Measurements from ENCODE around the gene MUC20. TPM values are rescaled to one million over a fixed set of nuclear protein-coding genes. Genes with fewer than 3 reads are reported as not detected.
A peak's percentile ranks its signal among the peaks of the same experiment; 100 is the strongest.
"Not testable (repeated sequence)": the region's sequence is repeated elsewhere in the genome, so short reads cannot be mapped to it uniquely, and the experiment has no call there.

The MUC20 gene, protein sequence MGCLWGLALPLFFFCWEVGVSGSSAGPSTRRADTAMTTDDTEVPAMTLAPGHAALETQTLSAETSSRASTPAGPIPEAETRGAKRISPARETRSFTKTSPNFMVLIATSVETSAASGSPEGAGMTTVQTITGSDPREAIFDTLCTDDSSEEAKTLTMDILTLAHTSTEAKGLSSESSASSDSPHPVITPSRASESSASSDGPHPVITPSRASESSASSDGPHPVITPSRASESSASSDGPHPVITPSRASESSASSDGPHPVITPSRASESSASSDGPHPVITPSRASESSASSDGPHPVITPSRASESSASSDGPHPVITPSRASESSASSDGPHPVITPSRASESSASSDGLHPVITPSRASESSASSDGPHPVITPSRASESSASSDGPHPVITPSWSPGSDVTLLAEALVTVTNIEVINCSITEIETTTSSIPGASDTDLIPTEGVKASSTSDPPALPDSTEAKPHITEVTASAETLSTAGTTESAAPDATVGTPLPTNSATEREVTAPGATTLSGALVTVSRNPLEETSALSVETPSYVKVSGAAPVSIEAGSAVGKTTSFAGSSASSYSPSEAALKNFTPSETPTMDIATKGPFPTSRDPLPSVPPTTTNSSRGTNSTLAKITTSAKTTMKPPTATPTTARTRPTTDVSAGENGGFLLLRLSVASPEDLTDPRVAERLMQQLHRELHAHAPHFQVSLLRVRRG
- total RNA-seq: 10 to 100 TPM in 4 of 5 experiments, 1 to 10 TPM in 1; 7.9 to 17.8 (median 13.2) TPM
- under 1 TPM; 0.66 to 0.97 TPM for polyA plus RNA-seq
- 6.3 reads per million, percentile 28 among the genes with 10 or more reads in this experiment for total RNA-seq

DNA sequence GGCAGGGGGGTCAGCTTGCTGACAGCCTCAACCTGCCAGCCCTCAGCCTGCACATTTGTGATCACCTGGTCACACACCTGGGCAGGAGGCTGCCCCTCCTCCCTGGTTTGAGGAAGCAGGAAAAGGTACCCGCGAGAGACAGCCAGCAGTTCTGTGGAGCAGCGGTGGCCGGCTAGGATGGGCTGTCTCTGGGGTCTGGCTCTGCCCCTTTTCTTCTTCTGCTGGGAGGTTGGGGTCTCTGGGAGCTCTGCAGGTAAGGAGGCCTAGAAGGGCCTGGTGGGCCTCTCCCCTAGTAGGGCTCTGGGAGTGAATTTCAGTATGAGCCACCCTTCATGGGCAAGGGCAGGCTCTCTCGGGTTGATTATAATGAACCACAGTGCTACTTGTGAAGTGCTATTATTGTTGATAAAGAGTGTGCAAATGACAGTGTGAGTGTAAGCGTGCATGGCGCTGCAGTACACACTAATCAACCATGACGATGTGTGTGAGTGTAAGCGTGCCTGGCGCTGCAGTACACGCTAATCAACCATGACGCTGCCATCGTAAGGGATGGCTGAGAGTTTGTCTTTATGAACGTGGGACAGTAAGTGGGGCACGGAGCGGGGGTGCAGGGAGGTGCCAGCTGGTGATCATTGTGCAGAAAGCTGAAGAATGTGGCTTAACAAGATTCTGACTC, at the start of gene MUC20:
Gene MUC20 (plus strand): TSS at position 148 of the 676 bp plus-strand sequence. CDS start 30 bp downstream, at position 178.
- ATAC-seq; H3K4me1 Mint-ChIP-seq; CTCF ChIA-PET; H3K27me3 Mint-ChIP-seq; H3K4me3 Mint-ChIP-seq; intact Hi-C loops (cut with micrococcal nuclease); POLR2A ChIA-PET; H3K4me3 ChIP-seq (ENCODE audit: low read length); H3K9me3 ChIP-seq (ENCODE audit: control insufficient read depth in 2 of 3, low read length in 3 of 3); H3K27ac ChIP-seq (ENCODE audit: low read depth, low read length); H3K4me1 ChIP-seq (ENCODE audit: control insufficient read depth in 2 of 2, insufficient read depth in 2 of 2, low read length in 2 of 2); H3K27me3 ChIP-seq (ENCODE audit: control insufficient read depth in 2 of 2, insufficient read depth in 2 of 2, low read length in 2 of 2); H3K9me3 Mint-ChIP-seq; H3K36me3 ChIP-seq (ENCODE audit: control insufficient read depth in 2 of 3, insufficient read depth in 3 of 3, low read length in 3 of 3); DNase-seq: not testable (repeated sequence)
- peaks cover 0 to 13% (median 2%) of the 10 kb centered on the region in 5 donors for H3K36me3 Mint-ChIP-seq
- H3K27ac Mint-ChIP-seq: peak within 1 kb of the TSS in 2 of 9 donors; percentile 6 to 27

DNA sequence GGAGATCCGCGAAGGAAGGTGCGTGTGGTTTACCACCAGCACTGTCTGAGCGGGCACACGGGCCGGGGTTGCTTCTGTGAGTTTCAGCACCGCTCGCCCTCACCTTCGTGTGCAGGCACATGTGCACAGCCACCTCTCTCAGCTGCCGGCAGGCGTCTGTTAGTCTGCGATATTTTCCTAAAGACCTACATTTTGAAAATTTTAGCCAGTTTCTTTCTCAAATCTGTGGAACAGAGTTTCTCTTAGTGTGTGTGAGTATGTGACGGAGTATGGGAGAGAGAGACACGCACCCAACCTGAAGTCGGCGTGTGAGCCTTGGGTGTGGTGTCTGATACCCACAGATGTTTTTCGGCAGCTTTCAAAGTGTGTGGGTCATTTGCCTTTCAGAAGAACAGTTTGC, 49.5 kb upstream of the MUC20 start:
- H3K27me3 Mint-ChIP-seq; H3K27me3 ChIP-seq (ENCODE audit: control insufficient read depth in 2 of 2, insufficient read depth in 2 of 2, low read length in 2 of 2); H3K9me3 Mint-ChIP-seq; H3K4me1 Mint-ChIP-seq; POLR2A ChIA-PET; H3K27ac Mint-ChIP-seq; DNase-seq; H3K9me3 ChIP-seq (ENCODE audit: control insufficient read depth in 2 of 3, low read length in 3 of 3); H3K4me1 ChIP-seq (ENCODE audit: control insufficient read depth in 2 of 2, insufficient read depth in 2 of 2, low read length in 2 of 2); ATAC-seq; H3K4me3 ChIP-seq (ENCODE audit: low read length); H3K27ac ChIP-seq (ENCODE audit: low read depth, low read length); CTCF ChIA-PET; H3K4me3 Mint-ChIP-seq: not testable (repeated sequence)
- peaks cover 3 to 19% (median 7%) of the 10 kb centered on the region in 3 experiments for H3K36me3 ChIP-seq (ENCODE audit: control insufficient read depth in 2 of 3, insufficient read depth in 3 of 3, low read length in 3 of 3)
- intact Hi-C loops (cut with micrococcal nuclease): loop anchor here in 1 of 2 donors (5.0 kb wide), 1 partner anchor 301 kb away; no protein-coding TSS in a partner anchor
- H3K36me3 Mint-ChIP-seq: peaks cover 0 to 25% (median 7%) of the 10 kb centered on the region in 5 donors

DNA sequence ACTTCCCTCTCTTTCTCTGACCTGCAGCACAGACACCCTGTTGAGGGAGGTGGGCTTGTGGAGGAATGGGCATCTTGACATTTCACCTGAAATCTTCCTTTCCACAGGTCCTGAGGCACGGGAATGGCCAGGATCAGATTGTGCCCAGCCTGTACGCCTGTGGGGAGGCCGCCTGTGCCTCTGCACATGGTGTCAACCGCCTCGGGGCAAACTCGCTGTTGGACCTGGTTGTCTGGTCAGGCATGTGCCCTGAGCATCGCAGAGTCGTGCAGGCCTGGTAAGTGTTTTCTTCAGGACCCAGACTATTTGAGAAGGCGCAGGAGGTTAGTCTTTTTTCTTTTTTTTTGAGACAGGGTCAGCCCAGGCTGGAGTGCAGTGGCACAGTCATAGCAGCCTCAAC, 47.1 kb upstream of the MUC20 start:
- CTCF ChIA-PET; H3K27ac ChIP-seq (ENCODE audit: low read depth, low read length); ATAC-seq; H3K4me1 Mint-ChIP-seq; H3K9me3 ChIP-seq (ENCODE audit: control insufficient read depth in 2 of 3, low read length in 3 of 3); H3K4me3 ChIP-seq (ENCODE audit: low read length); H3K27me3 ChIP-seq (ENCODE audit: control insufficient read depth in 2 of 2, insufficient read depth in 2 of 2, low read length in 2 of 2); H3K27ac Mint-ChIP-seq; DNase-seq; POLR2A ChIA-PET; H3K27me3 Mint-ChIP-seq; H3K4me3 Mint-ChIP-seq; H3K9me3 Mint-ChIP-seq; H3K4me1 ChIP-seq (ENCODE audit: control insufficient read depth in 2 of 2, insufficient read depth in 2 of 2, low read length in 2 of 2): not testable (repeated sequence)
- intact Hi-C loops (cut with micrococcal nuclease): loop anchor here in 1 of 2 donors (5.0 kb wide), 1 partner anchor 299 kb away; no protein-coding TSS in a partner anchor
- peaks cover 3 to 29% (median 11%) of the 10 kb centered on the region in 3 experiments for H3K36me3 ChIP-seq (ENCODE audit: control insufficient read depth in 2 of 3, insufficient read depth in 3 of 3, low read length in 3 of 3)
- H3K36me3 Mint-ChIP-seq: peaks cover 0 to 28% (median 8%) of the 10 kb centered on the region in 5 donors

DNA sequence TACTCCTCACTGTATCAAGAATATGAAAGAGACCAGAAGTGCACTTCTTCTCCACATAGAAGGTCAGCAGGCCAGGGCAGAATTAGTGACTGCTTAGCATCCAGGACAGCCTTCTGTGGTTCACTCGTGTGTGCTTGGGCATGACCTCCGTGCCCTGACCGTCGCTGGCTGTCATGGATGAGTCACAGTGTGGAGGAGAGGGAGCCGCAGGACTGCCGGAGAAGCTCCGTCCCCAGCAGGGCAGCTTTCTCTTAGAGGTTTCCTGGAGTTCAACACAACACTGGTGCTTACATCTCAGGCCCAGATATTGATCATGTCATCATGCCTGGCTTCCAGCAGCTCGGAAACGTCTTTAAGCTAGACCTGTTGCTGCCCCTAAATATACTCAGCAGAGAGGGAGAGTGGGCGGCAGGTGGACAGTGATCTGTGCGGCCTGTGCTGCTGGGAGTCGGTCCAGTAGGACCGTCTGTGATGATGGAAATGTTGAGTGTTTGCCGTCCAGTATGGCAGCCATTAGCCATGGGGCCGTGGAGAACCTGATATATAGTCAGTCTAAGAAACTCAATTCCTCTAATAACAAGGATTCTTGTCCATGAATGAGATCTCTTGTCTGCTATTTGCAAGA, 42.3 kb upstream of the MUC20 start:
- H3K9me3 Mint-ChIP-seq; H3K9me3 ChIP-seq (ENCODE audit: control insufficient read depth in 2 of 3, low read length in 3 of 3); H3K27ac ChIP-seq (ENCODE audit: low read depth, low read length); H3K4me3 ChIP-seq (ENCODE audit: low read length); H3K27ac Mint-ChIP-seq; DNase-seq; intact Hi-C loops (cut with micrococcal nuclease); ATAC-seq; H3K4me3 Mint-ChIP-seq; H3K4me1 ChIP-seq (ENCODE audit: control insufficient read depth in 2 of 2, insufficient read depth in 2 of 2, low read length in 2 of 2); CTCF ChIA-PET; H3K27me3 ChIP-seq (ENCODE audit: control insufficient read depth in 2 of 2, insufficient read depth in 2 of 2, low read length in 2 of 2); H3K27me3 Mint-ChIP-seq; POLR2A ChIA-PET; H3K4me1 Mint-ChIP-seq: not testable (repeated sequence)
- peaks cover 2 to 28% (median 12%) of the 10 kb centered on the region in 5 donors for H3K36me3 Mint-ChIP-seq
- H3K36me3 ChIP-seq (ENCODE audit: control insufficient read depth in 2 of 3, insufficient read depth in 3 of 3, low read length in 3 of 3): peaks cover 3 to 29% (median 11%) of the 10 kb centered on the region in 3 experiments

DNA sequence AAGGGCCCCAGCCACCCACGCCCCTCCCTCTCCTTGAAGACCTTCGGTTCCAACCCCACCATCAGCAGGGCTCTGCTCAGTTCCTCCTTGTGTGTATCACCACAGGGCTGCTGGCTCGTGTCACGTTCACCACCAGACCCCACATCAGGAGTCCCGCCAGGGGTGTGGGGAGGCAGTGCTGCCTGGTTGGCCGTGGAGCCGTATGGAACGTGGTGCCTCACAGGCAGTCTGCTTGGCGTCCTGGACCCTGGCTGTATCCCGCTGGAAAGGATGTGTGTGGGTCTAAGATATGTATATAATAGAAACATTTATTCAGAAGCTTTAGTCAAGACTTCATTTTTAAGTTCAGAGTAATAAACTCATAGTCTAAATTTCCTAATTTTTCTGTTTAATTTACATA, 40.1 kb upstream of the MUC20 start:
- ATAC-seq; H3K27ac Mint-ChIP-seq; intact Hi-C loops (cut with micrococcal nuclease); H3K9me3 ChIP-seq (ENCODE audit: control insufficient read depth in 2 of 3, low read length in 3 of 3); POLR2A ChIA-PET; H3K4me1 Mint-ChIP-seq; H3K27me3 ChIP-seq (ENCODE audit: control insufficient read depth in 2 of 2, insufficient read depth in 2 of 2, low read length in 2 of 2); H3K4me3 Mint-ChIP-seq; H3K27me3 Mint-ChIP-seq; H3K9me3 Mint-ChIP-seq; H3K27ac ChIP-seq (ENCODE audit: low read depth, low read length); H3K4me3 ChIP-seq (ENCODE audit: low read length); DNase-seq; H3K4me1 ChIP-seq (ENCODE audit: control insufficient read depth in 2 of 2, insufficient read depth in 2 of 2, low read length in 2 of 2); CTCF ChIA-PET: not testable (repeated sequence)
- peaks cover 0 to 31% (median 4%) of the 10 kb centered on the region in 3 experiments for H3K36me3 ChIP-seq (ENCODE audit: control insufficient read depth in 2 of 3, insufficient read depth in 3 of 3, low read length in 3 of 3)
- H3K36me3 Mint-ChIP-seq: peaks cover 13 to 34% (median 26%) of the 10 kb centered on the region in 5 donors

DNA sequence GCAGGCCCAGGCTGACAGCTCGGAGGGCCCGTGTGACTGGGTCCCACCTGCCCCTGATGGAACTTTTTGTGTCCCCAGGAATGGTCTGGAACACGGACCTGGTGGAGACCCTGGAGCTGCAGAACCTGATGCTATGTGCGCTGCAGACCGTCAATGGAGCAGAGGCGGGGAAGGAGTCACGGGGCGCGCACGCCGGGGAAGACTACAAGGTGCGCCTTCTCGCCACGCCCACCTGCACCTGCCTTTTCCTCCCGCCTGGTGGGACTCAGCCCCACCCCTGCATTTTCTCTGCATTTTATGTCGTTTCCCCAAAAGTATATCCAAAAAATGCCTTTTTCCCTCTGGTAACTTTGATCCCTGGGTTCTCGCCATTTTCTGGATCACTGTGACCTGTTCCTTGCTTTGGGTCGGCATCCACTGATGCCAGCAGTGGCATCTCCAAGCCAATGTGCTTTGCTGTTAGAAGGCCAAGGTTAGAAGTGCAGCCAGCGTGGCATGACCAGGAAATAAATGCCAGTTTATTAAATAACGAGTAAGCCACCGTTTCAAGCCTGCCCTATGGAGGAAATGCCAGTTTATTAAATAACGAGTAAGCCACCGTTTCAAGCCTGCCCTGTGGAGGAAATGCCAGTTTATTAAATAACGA, 39.2 kb upstream of the MUC20 start:
- CTCF ChIA-PET; H3K27me3 ChIP-seq (ENCODE audit: control insufficient read depth in 2 of 2, insufficient read depth in 2 of 2, low read length in 2 of 2); ATAC-seq; H3K4me1 Mint-ChIP-seq; H3K4me3 Mint-ChIP-seq; H3K9me3 Mint-ChIP-seq; H3K4me3 ChIP-seq (ENCODE audit: low read length); DNase-seq; H3K27ac ChIP-seq (ENCODE audit: low read depth, low read length); H3K4me1 ChIP-seq (ENCODE audit: control insufficient read depth in 2 of 2, insufficient read depth in 2 of 2, low read length in 2 of 2); H3K27me3 Mint-ChIP-seq; POLR2A ChIA-PET; H3K9me3 ChIP-seq (ENCODE audit: control insufficient read depth in 2 of 3, low read length in 3 of 3); intact Hi-C loops (cut with micrococcal nuclease); H3K27ac Mint-ChIP-seq: not testable (repeated sequence)
- peaks cover 0 to 37% (median 7%) of the 10 kb centered on the region in 3 experiments for H3K36me3 ChIP-seq (ENCODE audit: control insufficient read depth in 2 of 3, insufficient read depth in 3 of 3, low read length in 3 of 3)
- H3K36me3 Mint-ChIP-seq: peaks cover 13 to 39% (median 30%) of the 10 kb centered on the region in 5 donors

Data from naive thymus-derived CD4-positive, alpha-beta T cell (primary cell).